ENCODE measurements around the gene RSPH3.

The RSPH3 gene

GRCh38 chr6:158999666-159000403, at the start of gene RSPH3:
RSPH3 (minus strand) TSS chr6:159000202; CDS start chr6:158999550, 652 bp downstream.
- peak; percentile 6 for TF ChIP-seq CTCF (IDR thresholded peaks at IDR 0.05; ENCODE audit: extremely low read depth, insufficient read depth, missing control alignments)
- in situ Hi-C loops (cut with MboI; ENCODE audit: low pct_unique_long_range_greater_than_20kb, low sequenced_read_pairs, unreplicated experiment): loop anchor here (10.0 to 25.0 kb wide), 2 partner anchors 135 to 788 kb away; no protein-coding TSS in a partner anchor
- DNase-seq (ENCODE audit: low spot score): peak; percentile 94

- in situ Hi-C loops (cut with MboI; ENCODE audit: low pct_unique_long_range_greater_than_20kb, low sequenced_read_pairs, unreplicated experiment): loop anchor here (10.0 kb wide), 1 partner anchor 57 kb away; no protein-coding TSS in a partner anchor
- no peak for DNase-seq (ENCODE audit: low spot score)
- no peak for TF ChIP-seq CTCF (IDR thresholded peaks at IDR 0.05; ENCODE audit: extremely low read depth, insufficient read depth, missing control alignments)
These were observed 48.1 kb upstream of the RSPH3 start for GRCh38 chr6:159047891-159048685.

GRCh38 chr6:159045801-159046200, 45.8 kb upstream of the RSPH3 start:
- DNase-seq (ENCODE audit: low spot score): no peak
- in situ Hi-C loops (cut with MboI; ENCODE audit: low pct_unique_long_range_greater_than_20kb, low sequenced_read_pairs, unreplicated experiment): loop anchor here (10.0 kb wide), 1 partner anchor 59 kb away; no protein-coding TSS in a partner anchor

GRCh38 chr6:159044899-159045727, 45.1 kb upstream of the RSPH3 start, which contains the start of gene TAGAP:
TAGAP (minus strand) TSS chr6:159044991; CDS start chr6:159044146, 845 bp downstream.
- peak; percentile 80 for DNase-seq (ENCODE audit: low spot score)
- in situ Hi-C loops (cut with MboI; ENCODE audit: low pct_unique_long_range_greater_than_20kb, low sequenced_read_pairs, unreplicated experiment): loop anchor here (10.0 kb wide), 1 partner anchor 60 kb away; no protein-coding TSS in a partner anchor
- TF ChIP-seq CTCF (IDR thresholded peaks at IDR 0.05; ENCODE audit: extremely low read depth, insufficient read depth, missing control alignments): no peak

More at GRCh38 chr6:159045801-159046200, 45.8 kb upstream of the RSPH3 start:
- no peak for TF ChIP-seq CTCF (IDR thresholded peaks at IDR 0.05; ENCODE audit: extremely low read depth, insufficient read depth, missing control alignments)

GRCh38 chr6:159043947-159044346, 43.9 kb upstream of the RSPH3 start:
- in situ Hi-C loops (cut with MboI; ENCODE audit: low pct_unique_long_range_greater_than_20kb, low sequenced_read_pairs, unreplicated experiment): loop anchor here (10.0 kb wide), 1 partner anchor 61 kb away; no protein-coding TSS in a partner anchor
- TF ChIP-seq CTCF (IDR thresholded peaks at IDR 0.05; ENCODE audit: extremely low read depth, insufficient read depth, missing control alignments): no peak
- DNase-seq (ENCODE audit: low spot score): no peak

All from GM13977 (cell line).